ENCODE data around the gene GSC2.
A peak's percentile ranks its signal among the peaks of the same experiment; 100 is the strongest.

The GSC2 gene

DNA sequence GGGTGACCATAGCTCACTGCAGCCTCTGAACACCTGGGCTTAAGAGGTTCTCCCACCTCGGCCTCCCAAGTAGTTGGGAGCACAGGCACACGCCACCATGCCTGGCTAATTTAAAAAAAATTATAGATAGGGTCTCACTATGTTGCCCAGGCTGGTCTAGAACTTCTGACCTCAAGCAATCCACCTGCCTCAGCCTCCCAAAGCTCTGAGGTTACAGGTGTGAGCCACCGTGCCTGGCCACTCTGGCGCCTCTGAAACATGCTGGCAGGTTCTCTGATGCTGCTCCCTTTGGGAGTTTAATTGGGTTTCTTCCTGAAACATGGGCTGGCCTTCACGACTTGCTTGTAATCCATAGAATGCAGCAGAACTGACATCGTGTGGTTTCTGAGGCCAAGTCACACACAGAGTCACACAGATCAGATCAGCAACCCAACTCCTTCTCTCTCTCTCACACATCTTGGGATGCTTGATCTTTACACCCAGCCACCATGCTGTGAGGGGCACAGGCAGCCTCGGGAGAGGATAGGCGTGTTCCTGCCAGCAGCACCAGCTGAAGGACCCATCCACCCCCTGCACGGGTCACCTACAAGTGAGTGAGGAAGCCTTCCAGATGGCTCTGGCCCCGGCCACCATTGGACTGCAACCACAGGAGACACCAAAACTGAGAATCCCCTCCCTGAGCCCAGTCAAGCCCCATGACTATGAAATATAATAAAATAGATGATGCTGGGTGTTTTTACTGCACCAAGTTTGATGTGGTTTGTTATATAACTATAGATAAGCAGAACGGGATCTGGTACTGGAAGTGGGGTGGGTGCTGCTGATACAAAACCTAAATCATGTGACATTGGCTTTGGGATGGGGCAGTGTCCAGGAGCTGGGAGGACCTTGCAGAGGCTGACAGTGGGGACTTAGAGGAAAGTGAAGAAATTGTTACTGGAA is 3.1 kb upstream of the GSC2 start:
- no peak for DNase-seq

DNA sequence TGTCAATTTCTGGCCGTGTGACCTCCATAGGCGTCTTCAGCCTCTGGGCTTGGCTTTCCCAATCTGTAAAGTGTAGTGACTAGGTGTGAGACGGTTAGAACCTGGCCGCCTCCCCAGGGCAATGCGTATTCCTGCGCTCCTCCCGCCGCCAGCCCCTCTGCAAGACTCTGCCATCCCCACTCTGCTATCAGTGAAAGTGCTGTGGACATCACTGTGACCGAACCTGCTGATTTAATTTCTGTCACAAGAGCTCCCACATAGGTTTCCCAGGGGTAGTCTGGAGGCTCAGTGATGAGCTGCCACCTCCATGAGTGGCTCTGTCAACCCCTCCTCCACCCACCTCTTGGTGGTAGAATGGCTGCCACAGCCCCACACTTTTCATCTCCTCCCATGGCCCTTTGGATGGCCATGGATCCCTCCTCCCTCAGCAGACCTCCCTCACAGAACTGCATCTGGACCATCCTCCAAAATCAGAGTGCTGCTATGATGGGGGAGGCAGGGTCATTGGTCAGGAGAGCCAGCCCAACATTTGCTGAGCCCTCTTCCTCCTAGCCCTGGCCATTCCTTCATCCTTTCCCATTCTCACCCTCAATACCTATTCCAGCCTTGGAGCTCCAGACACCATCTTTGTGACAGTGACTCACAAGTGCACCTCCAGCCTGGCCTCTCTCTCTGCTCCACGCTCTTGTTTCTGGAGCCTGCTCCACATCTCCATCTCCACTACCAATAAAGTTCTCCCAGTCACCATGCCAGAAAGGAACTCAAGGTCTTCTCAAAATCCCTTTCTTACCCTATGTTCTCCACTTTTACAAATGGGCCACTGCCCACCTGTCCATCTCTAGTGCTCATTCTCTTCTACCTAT is 1.5 kb upstream of the GSC2 start:
- DNase-seq = no peak

DNA sequence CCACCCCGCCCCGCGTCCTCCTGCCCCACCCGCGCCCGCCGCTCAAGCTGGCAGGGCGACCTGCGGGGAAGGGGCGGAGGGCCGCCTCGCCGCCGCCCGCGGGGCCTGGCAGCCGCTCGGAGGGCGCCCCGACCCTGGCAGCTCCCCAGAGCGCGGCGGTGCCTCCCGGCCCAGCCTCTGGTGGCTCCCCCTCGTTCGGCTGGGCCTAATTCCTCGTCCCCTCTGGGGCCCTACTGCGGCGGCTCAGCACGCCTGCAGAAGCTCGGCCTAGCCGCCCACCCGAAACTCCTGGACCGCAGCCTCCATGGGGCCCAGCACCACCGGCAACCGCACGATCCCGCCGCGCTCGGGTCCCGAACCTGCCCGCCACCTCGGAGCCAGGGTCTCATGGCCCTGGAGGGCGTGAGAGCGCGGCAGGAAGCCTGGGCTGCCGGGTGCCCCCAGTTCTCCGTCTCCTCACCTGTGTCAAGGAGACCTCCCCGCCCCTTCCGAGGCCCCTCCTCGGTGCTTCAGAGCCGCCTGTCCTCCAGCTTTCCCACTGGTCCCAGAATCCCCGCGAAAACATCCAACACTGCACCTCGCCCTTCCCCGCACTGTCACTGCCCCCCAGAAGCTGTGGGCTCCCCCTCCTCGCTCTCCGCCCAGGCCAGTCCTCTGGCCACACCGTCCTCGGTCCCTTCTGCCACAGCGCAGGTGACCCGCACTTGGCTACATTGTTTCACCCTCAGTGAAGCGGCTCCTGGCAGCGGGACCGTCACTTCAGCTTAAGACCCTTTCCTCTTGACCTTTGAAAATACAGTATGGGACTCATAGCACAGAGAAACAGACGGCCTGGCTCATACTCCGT is 613 bp upstream of the GSC2 start:
- no peak for DNase-seq

DNA sequence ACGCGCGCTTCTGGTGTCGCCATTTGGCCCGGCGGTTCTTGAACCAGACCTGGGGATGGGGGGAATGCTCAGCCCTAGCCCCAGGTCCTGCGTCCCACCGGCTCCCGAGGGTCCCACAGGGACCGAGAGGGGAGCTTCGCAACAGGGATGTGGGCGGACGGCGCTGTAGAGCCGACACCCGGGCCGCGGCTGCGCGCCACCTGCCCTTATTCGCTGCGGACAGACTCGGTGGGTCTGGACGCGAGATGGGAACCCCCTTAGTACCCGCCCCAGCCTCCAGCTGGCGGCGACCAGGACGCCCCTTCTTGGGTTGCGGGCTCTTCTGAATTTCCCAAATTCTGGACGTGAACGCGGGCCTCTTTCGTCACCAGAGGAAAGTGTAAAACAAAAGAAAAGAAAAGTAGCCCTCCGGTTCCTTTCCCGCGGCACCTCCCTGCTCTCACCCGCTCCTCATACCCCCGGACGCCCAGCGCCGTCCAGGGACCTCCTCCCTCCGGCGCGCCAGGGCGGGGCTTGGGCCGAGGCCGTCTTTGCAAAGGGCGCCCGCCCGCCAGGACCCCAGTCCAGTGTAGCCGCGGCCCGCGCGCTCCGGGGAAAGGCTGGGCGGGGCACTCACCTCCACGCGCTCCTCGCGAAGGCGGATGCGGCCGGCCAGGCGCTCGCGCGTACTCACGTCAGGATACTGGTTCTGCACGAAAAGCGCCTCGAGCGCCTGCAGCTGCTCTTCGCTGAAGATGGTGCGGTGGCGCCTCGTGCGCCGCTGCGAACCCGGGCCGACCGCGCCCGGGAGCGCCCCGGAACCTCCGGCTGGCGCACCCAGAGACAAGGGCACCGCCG is 827 bp downstream of the GSC2 start:
- DNase-seq = peak in 1 of 2 experiments; percentile 23

DNA sequence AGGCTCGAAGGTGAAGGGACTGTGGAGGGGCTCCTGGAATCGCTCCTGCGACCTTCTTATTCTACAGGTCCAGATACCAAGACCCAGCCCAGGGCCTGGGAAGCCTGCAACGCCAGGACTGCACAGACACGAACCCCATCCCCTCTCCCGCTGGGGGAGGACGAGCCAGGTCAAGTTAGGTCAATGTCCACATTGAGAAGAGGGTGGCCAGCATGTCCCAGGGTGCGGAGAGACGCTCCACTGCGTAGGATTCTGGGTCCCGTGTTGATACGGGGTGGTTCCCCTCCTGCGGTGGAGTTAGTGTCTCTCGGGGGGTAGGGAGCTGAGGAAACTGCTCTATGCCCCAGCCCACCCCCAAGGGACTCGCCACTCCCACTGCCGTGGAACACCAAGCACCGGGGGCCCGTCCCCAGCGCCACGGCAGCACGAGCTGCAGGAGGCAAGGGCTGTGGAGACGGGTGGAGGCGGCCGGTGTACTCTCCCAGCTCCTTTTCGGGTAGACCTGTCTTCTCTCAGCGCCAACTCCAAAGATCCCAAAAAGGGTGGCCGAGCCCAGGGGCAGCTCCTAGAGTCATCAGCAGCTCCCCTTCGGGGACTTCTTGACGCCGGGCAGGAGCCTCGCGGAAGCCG is 1.6 kb downstream of the GSC2 start:
- no peak for DNase-seq

DNA sequence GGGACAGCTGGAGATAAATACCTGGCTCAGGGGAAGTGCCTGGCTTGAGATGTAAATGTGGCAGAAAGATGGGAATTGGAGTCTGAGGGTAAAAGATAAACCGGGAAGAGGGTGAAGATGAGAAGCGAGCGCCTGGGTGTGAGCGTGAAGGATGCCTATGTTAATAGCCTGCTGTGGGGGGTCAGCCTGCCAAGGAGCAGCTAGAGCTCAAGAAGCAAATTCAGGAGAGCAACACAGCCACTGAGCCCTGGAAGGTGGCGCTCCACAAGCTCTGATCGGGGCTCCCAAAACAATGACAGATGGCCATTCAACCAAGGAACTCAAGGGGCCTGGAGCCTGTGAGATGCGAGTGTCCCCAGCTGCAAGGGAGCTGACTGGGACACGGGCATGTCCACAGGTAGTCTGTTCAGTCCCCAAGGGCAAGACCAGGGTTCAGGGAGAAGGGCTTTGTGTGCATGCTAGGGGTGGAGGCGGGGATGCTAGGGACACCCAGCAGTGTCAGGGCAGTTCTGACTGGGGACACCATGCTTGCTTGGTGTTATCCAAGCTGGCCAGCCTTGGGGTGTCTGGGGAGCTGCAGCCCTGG is 2.8 kb downstream of the GSC2 start:
- DNase-seq = no peak

DNA sequence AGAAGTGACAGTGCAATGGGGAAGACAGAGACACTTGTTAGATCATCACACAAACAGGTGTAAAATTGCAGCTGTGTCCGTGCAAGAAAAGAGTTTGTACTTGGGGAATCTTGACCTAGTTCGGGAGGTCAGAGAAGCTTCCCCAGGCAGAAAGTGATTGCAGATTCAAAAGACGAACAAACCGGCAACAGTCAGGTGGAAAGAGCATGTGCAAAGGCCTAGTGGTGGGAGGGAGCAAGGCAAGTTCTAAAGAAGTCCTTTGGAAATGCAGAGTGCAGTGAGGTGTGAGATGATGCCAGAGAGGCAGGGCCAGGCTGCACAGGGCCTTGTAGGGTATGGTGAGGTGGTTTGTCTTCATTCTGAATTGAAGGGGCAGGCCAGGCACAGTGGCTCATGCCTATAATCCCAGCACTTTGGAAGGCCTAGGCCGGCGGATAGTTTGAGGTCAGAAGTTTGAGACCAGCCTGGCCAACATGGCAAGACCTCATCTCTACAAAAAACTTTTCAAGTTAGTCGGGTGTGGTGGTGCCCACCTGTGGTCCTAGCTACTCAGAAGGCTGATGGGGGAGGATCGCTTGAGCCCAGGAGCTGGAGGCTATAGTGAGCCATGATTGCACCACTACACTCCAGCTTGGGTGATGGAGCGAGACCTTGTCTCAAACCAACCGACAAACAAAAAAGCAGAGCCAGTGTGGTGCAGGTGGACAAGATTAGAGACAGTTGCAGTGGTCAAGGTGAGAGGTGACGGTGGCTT is 3.7 kb downstream of the GSC2 start:
- no peak for DNase-seq

DNA sequence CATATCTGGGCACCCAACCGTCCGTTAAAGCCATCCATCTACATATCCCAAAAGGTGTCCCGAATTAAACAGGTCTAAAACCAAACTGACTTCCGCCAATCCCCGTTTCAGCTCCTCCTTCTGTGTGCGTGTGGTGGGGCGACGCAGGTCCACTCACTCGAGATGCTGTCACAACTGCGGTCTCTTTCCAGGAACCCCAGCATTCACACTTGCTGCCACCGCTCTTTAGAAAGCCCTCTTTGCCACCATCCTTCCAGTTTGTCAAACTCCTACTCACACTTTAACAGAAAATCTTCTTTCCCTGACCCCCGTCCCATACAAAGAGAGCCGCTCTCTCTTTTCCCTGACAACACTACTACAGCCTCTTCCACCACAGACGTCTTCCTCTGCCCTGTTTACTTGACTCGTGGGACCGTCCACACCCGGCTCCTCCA is 6.1 kb downstream of the GSC2 start:
- no peak for DNase-seq

DNA sequence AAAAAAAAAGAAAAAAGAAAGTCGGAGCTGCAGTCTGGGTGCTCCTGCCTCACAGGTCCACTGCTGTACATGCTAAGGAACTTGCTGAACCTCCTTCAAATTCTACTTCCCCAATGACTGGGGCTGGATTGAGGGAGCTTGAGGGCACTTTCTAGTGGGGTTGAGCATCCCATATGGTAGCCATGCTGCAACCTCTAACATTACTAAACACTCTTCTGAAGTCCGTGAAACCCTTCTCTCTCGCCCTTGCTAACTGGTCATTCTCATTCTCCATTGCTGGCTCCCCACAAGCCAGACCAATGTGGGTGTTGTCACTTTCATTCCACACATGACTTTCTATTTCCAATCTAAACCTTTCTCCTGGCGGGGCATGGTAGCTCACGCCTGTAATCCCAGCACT is 6.9 kb downstream of the GSC2 start:
- no peak for DNase-seq

DNA sequence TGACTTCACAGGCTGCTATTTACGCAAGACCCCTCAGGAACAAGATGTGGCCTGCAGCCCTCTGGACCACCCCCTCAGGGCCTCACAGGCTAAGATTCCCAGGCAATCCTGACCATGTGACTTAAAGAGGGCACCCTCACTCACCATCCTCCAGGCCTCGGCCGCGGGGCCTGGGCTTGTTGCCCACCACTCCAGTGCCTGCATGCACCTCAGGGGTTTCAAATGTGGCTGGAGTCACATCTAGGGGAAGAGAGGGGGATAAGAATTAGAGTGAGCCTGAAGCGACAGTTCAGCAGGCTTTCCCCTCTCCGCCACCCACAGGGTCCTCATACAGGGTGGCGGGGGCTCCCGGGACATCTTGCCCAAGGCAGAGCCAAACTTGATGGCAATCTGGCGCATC is 7.7 kb downstream of the GSC2 start:
- no peak for DNase-seq

DNA sequence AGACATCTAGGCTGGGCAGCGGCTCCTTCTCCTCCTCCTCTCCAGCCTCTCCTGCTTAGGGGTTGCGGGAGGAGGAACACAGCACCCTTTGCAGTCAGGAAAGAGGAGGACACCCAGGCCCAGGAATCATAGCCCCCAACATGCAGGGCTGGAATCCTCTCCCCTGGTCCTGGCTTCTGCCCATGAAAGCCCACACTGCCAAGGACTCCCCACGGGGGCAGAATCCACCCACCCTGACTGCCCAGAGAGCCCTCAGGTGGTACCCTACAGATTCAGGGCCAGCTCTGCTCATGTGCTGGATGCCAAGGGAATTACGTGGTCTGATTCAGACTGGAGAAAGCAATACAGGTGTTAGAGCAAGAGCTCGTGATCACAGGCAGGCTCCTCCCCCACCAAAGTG is 10.1 kb downstream of the GSC2 start:
- DNase-seq = no peak

DNA sequence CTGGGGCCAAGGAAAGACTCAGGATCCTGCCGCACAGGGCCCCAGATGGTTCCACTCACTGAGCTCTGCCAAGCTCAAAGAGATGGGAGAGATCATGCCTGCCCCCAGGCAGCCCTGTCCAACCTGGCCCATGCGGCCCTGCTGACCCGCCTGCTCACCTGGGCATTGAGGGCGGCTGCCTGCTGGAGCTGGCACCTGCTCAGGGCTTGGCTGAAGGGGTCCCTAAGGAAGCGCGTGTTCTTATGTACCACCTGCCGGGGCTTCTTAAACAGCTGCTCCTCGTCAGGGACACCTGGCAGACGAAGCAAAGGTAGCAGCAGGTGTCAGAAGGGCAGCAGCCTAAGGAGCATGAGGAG is 11.1 kb downstream of the GSC2 start:
- no peak for DNase-seq

DNA sequence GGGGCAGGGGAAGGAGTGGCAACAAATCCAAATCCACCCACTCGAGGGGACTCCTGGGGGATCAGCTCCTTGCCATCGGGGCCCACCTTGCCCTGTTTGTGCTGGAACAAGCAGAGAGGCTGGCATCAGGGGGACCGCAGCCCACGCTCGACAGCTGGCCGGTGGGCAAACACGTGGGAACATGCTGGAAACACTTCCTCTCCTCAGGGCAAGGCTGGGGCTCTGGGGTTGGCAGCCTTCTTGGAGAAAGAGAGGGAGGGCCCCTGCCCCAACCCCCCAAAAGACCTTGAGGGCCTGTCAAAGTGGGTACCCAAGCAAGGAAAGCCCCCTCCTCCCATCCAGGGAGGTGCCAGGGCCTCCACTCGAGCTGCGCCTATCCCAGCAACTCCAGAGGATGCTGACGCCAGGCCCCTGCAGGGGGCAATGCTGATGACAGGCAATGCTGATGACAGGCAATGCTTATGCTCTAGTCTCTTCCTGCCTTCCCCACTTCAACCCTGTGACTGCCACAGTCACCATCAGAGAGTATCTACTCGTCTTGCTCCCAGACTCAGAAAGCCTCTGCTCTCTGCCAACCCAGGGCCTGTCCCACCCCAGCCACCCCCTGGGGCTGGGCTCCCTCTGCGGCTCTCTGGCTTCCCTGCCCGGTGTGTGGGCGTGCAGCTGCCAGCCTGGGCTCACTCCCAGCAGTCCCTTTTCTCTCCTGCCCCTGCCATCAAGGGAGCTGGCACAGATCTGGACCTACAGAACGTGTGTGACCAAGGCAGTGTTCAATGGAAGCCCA is 11.7 kb downstream of the GSC2 start:
- no peak for DNase-seq

DNA sequence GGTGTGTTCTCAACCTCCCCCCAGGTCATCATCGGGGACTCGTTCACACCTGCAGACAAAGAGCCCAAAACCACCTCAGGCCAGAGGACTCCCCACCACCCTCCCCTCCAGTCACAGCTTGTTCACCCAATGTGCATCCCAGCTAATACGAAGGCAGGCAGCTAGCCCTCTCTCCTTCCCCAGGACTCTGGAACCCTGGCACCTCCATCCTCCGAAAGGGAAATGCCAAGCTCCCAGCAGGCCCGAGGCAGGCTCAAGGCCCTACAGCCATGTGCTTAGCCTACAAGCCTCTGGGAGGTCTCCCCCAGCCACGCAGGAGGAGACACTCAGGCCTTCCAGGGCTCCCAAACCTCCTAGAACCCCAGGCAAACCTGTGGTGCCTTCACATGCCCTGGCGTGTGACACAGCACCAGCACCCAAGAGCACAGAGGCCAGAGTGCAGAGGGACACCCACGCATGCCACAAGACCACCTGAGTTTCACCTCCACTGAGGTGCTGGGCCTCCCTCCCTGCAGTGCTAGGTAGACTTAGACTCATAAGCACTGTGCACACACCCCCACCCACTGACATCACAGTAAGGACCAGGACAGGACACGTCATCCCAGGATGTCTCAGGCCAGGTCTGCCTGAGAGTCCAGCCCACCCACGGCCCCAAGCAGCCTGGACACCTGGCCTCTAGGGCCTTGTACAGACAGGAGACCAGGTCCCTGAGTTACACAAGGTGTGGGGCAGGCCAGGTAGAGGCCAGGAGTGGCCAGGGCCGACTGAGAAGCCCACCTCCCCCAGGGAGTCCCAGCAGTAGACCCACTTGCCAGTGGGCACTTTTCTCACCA is 12.5 kb downstream of the GSC2 start:
- no peak for DNase-seq

DNA sequence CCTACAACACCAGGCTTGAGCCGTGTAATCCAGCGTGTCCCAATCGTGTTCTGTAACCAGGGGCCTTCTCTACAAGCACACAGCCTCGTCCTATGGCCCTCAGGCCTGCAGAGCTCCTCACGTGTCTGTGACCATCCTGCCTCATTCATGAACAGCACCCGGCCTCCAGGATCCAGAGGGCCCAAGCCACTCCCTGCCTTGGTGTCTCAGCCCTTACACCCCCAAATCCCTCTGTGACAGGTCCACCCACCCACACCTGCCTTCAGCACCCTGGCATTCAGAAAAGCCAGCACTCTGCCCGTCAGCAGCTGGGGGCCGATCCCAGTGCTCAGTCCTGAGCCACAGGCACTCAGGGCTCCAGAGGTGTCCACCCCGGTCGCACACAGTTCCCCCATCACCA is 13.2 kb downstream of the GSC2 start:
- no peak for DNase-seq

DNA sequence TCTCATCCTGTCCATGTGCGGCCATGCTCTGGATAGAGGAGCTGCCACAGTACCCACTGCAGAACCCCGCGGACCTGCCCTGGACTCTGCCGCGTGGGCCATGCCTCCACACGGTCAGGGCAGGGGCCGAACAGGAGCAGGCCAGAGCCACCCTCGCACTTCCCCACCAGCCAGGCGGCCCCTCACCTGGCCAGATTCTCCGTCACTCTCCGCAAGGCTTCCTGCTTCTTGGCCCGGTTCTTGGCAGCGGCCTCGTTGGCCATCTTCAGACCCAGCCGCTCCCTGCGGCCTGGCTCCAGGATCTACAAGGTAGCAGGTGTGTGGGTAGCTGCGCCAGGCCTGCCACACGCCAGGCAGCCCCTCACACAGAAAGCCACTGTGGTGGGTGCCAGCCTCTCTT is 15.2 kb downstream of the GSC2 start:
- DNase-seq = no peak

DNA sequence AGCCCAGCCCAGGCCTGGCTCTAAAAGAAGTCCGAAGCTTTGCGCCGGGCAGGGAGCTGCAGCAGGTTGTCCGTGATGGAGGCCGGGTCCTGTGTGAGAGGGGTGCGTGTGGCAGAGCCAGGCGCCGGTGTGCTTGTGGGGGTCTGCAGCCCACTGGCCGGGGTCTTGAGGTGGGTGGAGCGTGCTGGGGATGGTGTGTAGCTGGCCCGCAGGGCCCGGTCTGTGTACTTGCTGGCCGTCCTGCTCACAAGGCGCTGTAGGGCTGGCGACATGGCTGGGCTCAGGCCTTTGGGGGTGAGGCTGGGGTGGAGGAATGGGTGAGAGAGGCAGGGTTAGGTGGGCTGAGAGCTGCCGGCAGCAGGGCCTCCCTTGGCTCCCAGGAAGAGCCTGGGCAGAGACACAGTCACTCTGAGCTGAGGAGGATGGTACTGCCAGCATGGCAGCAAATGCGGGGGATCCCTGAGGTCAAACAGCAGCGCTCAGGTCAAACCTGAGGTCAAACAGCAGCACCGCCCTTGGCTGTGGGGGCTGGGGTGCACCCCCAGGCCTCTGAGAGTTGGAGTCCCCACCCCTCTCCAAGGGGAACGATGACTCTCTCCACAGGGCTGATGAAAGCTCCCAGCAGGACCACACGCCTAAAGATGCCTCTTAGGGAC is 15.8 kb downstream of the GSC2 start:
- DNase-seq = no peak

DNA sequence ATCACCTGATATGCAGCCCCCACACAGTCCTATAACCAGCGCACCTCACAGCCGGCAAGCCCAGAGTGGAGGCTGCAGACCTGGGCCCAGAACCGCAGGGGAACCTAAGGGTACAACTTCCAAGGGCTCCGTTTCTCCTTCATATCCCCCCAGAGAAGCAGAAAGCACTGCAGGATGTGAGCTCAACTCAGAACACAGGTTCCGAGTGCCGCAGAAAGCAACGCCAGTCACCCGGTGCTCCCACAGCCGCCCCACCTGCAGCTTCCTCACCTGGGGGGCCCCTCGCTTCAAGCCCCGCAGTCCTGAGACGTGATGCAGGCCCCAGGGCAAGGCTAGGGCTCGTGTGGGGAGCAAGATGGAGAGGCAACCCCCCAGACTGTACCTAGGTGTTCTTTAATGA is 16.5 kb downstream of the GSC2 start:
- no peak for DNase-seq

Data from NCI-H526 (cell line).